ENCODE results near the gene LAS1L.

GRCh38 chrX:65581661-65582339 lies 47.2 kb upstream of the LAS1L start:
- TF ChIP-seq CTCF (IDR thresholded peaks at IDR 0.05): peak; percentile 50 to 87 (median 72)
- no peak for TF ChIP-seq POLR2A (IDR thresholded peaks at IDR 0.05)
